ENCODE results near the gene TPRN. TPM values are rescaled to one million over a fixed set of nuclear protein-coding genes. Genes with fewer than 3 reads are reported as not detected.

Gene TPRN
- total RNA-seq, 1 experiment from 2014 or later: 43.1 TPM

GRCh38 chr9:137240318-137240840 is 39.8 kb upstream of the TPRN start (continued):
- TF ChIP-seq CDX4 (CRISPR knock-in tag; IDR thresholded peaks at IDR 0.05; ENCODE audit: borderline replicate concordance) (no peak), E2F1 (CRISPR knock-in tag; IDR thresholded peaks at IDR 0.05) (0 out of 2 replicates have a peak, but pooled peaks have one; percentile 46), ZNF121 (CRISPR knock-in tag; IDR thresholded peaks at IDR 0.05) (no peak), PRRX2 (CRISPR knock-in tag; IDR thresholded peaks at IDR 0.05) (no peak), NFE2L1 (CRISPR knock-in tag; IDR thresholded peaks at IDR 0.05) (0 out of 2 replicates have a peak, but pooled peaks have one; percentile 14), ZNF232 (CRISPR knock-in tag; IDR thresholded peaks at IDR 0.05) (0 out of 2 replicates have a peak, but pooled peaks have one; percentile 42), PRDM15 (CRISPR knock-in tag; IDR thresholded peaks at IDR 0.05) (no peak), ESRRA (CRISPR knock-in tag; IDR thresholded peaks at IDR 0.05; ENCODE audit: borderline replicate concordance) (peak; percentile 76; the same call in 1 of the 2 replicates), NFYB (CRISPR knock-in tag; conservative IDR thresholded peaks at IDR 0.05; ENCODE audit: low read depth) (no peak), TCF7 (CRISPR knock-in tag; IDR thresholded peaks at IDR 0.05; ENCODE audit: low read depth) (no peak), KAT7 (CRISPR knock-in tag; IDR thresholded peaks at IDR 0.05; ENCODE audit: borderline replicate concordance) (peak; percentile 74; the same call in 1 of the 2 replicates), ETV6 (CRISPR knock-in tag; IDR thresholded peaks at IDR 0.05) (0 out of 2 replicates have a peak, but pooled peaks have one; percentile 22), USF1 (CRISPR knock-in tag; IDR thresholded peaks at IDR 0.05) (peak; percentile 57; the same call in 1 of the 2 replicates), AR (CRISPR knock-in tag; IDR thresholded peaks at IDR 0.05) (no peak), FOXJ3 (CRISPR knock-in tag; IDR thresholded peaks at IDR 0.05; ENCODE audit: borderline replicate concordance) (no peak), SP1 (CRISPR knock-in tag; conservative IDR thresholded peaks at IDR 0.05) (no peak), ATF2 (CRISPR knock-in tag; IDR thresholded peaks at IDR 0.05; ENCODE audit: borderline replicate concordance, low read depth) (no peak), ZNF671 (CRISPR knock-in tag; IDR thresholded peaks at IDR 0.05) (no peak), ATF6 (CRISPR knock-in tag; IDR thresholded peaks at IDR 0.05) (no peak), CTCF (IDR thresholded peaks at IDR 0.05) (no peak), RORB (CRISPR knock-in tag; IDR thresholded peaks at IDR 0.05) (no peak), ELF4 (CRISPR knock-in tag; IDR thresholded peaks at IDR 0.05; ENCODE audit: low read depth) (no peak), FOXP1 (CRISPR knock-in tag; IDR thresholded peaks at IDR 0.05; ENCODE audit: borderline replicate concordance) (peak; percentile 87; the same call in 1 of the 2 replicates)

Data from WTC11 (cell line).